GM12878 (cell line): ENCODE data around the gene SHISA7. TPM values are rescaled to one million over a fixed set of nuclear protein-coding genes. Genes with fewer than 3 reads are reported as not detected.

Source experiments
- FOS ChIP-seq: IDR thresholded peaks from 3 replicates; pipeline ENCODE4 v1.6.1; 2011; ENCODE audit warnings: borderline replicate concordance; ENCODE audit not compliant: insufficient read length; ENCODE audit errors: extremely low read depth
- KAT2A ChIP-seq: conservative IDR thresholded peaks from 2 replicates; pipeline ENCODE4 v1.6.1; 2011; ENCODE audit warnings: low read depth, low read length; ENCODE audit not compliant: control insufficient read depth
- MXI1 ChIP-seq: fragments of 150-350 bp; IDR thresholded peaks from 2 replicates; pipeline ENCODE4 v1.6.1; 2011; ENCODE audit warnings: low read depth, mild to moderate bottlenecking, inconsistent platforms, low read length, improper control_type of control experiment
- MYB ChIP-seq: fragments of 150-350 bp; IDR thresholded peaks from 2 replicates; pipeline ENCODE4 v1.6.1; 2014; ENCODE audit warnings: mild to moderate bottlenecking, low read depth, low read length, borderline replicate concordance
- SIX5 ChIP-seq: IDR thresholded peaks from 2 replicates; pipeline ENCODE4 v1.6.1; 2011; ENCODE audit warnings: mild to moderate bottlenecking, low read depth, low read length, moderate library complexity; ENCODE audit not compliant: severe bottlenecking
- SREBF1 ChIP-seq: IDR thresholded peaks from 2 replicates; pipeline ENCODE4 v1.6.1; 2012; ENCODE audit warnings: mild to moderate bottlenecking, low read length
- YBX1 ChIP-seq: fragments of 450-650 bp; IDR thresholded peaks from 2 replicates; pipeline ENCODE4 v1.6.1; 2016; ENCODE audit warnings: antibody characterized with exemption
- ZBED1 ChIP-seq: IDR thresholded peaks from 2 replicates; pipeline ENCODE4 v1.6.1; 2016; ENCODE audit warnings: borderline replicate concordance
- ZBTB11 ChIP-seq: fragments of 450-650 bp; formaldehyde crosslinking; IDR thresholded peaks from 2 replicates; pipeline ENCODE4 v1.5.0; 2022; ENCODE audit warnings: mild to moderate bottlenecking, missing genetic modification characterization
- polyA plus RNA-seq, 11 experiments: library from polyadenylated mRNA; depleted of rRNA in 4 of 11; unstranded in 6 of 11; stranded (reverse) in 5 of 11; fragments of >200 nt; fragmentation: Nextera tagmentation in 4 of 11; fragmentation: Illumina TruSeq in 1 of 11; extraction: Ambion mirVana in 4 of 11; extraction: Trizol in 1 of 11; gene quantifications; 1 replicate in 1 of 11; 2 replicates in 10 of 11; pipeline versions ENCODE4 v1.2.1 to v1.2.3, GENCODE V29; 2011 to 2016; ENCODE audit warnings: inconsistent platforms in 2 of 11, missing spikeins in 2 of 11, low read depth in 1 of 11
- total RNA-seq, 4 experiments: library from RNA; depleted of rRNA in 3 of 4; stranded (reverse); fragments of >200 nt in 3 of 4; fragmentation: Illumina TruSeq in 1 of 4; extraction: Trizol in 1 of 4; gene quantifications; 2 replicates each; pipeline versions ENCODE4 v1.2.1 to v1.2.3, GENCODE V29; 2013 to 2021
- TF ChIP-seq, protein P1 (sequence below): fragments of 450-650 bp; formaldehyde crosslinking; IDR thresholded peaks from 2 replicates; pipeline ENCODE4 v1.4.0; 2022; ENCODE audit warnings: mild to moderate bottlenecking, moderate library complexity
- TF ChIP-seq, protein P2 (sequence below): fragments of 450-650 bp; IDR thresholded peaks from 2 replicates; pipeline ENCODE4 v1.6.1; 2014; ENCODE audit warnings: mild to moderate bottlenecking
- TF ChIP-seq, protein P3 (sequence below): fragments of 450-650 bp; IDR thresholded peaks from 2 replicates; pipeline ENCODE4 v1.6.1; 2017; ENCODE audit warnings: mild to moderate bottlenecking, moderate library complexity
- TF ChIP-seq, protein P4 (sequence below): fragments of 450-650 bp; IDR thresholded peaks from 2 replicates; pipeline ENCODE4 v1.6.1; 2017; ENCODE audit warnings: mild to moderate bottlenecking

SHISA7 gene
- total and polyA plus RNA-seq, 10 of the 15 experiments (the other 5 are each of a cell fraction or from before 2014, with no cell fraction given), result 0.03 TPM; not detected in 9

DNA sequence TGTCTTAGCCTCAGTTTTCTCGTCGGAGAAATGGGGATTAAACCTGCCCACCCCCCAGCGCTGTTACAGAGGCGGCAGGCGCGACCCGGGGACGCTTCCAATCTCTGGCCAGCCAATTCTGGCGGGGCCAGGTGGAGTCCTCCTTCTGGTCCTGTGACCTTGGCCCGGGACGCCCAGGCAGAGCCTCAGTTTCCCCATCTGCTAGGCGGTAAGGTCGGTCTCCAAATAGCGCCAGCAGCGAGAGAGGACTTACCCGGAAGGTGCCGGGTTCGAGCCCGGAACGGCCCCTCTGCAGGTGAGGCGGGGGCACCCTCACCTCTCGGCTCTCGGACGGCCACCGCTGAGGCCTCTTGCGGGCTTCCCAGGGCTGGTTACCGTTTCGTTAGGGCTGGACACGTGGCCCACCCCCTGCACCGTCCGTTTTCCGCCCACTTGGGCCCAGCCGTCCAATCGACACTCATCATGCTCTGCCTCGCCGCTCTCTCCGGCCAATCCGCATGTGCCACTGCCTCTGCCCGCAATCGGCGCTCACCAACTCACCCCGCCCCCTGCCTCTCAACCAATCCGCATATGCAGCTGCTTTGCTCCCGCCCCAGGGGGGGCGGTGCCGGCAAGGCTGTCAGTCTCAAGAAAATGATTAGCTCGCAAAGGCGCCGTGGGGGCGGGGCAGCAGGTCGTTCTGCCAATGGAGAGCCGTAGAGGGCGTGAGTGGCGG lies 18.3 kb upstream of the SHISA7 start, which contains the start of gene ISOC2 (continued):
- TF ChIP-seq, protein P1, sequence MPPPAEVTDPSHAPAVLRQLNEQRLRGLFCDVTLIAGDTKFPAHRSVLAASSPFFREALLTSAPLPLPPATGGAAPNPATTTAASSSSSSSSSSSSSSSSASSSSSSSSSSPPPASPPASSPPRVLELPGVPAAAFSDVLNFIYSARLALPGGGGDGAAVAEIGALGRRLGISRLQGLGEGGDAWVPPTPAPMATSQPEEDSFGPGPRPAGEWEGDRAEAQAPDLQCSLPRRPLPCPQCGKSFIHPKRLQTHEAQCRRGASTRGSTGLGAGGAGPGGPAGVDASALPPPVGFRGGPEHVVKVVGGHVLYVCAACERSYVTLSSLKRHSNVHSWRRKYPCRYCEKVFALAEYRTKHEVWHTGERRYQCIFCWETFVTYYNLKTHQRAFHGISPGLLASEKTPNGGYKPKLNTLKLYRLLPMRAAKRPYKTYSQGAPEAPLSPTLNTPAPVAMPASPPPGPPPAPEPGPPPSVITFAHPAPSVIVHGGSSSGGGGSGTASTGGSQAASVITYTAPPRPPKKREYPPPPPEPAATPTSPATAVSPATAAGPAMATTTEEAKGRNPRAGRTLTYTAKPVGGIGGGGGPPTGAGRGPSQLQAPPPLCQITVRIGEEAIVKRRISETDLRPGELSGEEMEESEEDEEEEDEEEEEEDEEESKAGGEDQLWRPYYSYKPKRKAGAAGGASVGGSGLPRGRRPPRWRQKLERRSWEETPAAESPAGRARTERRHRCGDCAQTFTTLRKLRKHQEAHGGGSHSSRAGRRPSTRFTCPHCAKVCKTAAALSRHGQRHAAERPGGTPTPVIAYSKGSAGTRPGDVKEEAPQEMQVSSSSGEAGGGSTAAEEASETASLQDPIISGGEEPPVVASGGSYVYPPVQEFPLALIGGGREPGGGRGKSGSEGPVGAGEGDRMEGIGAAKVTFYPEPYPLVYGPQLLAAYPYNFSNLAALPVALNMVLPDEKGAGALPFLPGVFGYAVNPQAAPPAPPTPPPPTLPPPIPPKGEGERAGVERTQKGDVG (CRISPR knock-in tag), result no peak
- TF ChIP-seq FOS (peak; percentile 86), SREBF1 (no peak), MYB (no peak), ZBTB11 (no peak), SIX5 (no peak), MXI1 (peak; percentile 93), ZBED1 (no peak), YBX1 (no peak), KAT2A (no peak)
- TF ChIP-seq, protein P2, sequence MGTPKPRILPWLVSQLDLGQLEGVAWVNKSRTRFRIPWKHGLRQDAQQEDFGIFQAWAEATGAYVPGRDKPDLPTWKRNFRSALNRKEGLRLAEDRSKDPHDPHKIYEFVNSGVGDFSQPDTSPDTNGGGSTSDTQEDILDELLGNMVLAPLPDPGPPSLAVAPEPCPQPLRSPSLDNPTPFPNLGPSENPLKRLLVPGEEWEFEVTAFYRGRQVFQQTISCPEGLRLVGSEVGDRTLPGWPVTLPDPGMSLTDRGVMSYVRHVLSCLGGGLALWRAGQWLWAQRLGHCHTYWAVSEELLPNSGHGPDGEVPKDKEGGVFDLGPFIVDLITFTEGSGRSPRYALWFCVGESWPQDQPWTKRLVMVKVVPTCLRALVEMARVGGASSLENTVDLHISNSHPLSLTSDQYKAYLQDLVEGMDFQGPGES, result peak; percentile 97
- TF ChIP-seq, protein P3, sequence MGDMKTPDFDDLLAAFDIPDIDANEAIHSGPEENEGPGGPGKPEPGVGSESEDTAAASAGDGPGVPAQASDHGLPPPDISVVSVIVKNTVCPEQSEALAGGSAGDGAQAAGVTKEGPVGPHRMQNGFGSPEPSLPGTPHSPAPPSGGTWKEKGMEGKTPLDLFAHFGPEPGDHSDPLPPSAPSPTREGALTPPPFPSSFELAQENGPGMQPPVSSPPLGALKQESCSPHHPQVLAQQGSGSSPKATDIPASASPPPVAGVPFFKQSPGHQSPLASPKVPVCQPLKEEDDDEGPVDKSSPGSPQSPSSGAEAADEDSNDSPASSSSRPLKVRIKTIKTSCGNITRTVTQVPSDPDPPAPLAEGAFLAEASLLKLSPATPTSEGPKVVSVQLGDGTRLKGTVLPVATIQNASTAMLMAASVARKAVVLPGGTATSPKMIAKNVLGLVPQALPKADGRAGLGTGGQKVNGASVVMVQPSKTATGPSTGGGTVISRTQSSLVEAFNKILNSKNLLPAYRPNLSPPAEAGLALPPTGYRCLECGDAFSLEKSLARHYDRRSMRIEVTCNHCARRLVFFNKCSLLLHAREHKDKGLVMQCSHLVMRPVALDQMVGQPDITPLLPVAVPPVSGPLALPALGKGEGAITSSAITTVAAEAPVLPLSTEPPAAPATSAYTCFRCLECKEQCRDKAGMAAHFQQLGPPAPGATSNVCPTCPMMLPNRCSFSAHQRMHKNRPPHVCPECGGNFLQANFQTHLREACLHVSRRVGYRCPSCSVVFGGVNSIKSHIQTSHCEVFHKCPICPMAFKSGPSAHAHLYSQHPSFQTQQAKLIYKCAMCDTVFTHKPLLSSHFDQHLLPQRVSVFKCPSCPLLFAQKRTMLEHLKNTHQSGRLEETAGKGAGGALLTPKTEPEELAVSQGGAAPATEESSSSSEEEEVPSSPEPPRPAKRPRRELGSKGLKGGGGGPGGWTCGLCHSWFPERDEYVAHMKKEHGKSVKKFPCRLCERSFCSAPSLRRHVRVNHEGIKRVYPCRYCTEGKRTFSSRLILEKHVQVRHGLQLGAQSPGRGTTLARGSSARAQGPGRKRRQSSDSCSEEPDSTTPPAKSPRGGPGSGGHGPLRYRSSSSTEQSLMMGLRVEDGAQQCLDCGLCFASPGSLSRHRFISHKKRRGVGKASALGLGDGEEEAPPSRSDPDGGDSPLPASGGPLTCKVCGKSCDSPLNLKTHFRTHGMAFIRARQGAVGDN, result peak; percentile 33; the same call in 1 of the 2 replicates
- TF ChIP-seq, protein P4, sequence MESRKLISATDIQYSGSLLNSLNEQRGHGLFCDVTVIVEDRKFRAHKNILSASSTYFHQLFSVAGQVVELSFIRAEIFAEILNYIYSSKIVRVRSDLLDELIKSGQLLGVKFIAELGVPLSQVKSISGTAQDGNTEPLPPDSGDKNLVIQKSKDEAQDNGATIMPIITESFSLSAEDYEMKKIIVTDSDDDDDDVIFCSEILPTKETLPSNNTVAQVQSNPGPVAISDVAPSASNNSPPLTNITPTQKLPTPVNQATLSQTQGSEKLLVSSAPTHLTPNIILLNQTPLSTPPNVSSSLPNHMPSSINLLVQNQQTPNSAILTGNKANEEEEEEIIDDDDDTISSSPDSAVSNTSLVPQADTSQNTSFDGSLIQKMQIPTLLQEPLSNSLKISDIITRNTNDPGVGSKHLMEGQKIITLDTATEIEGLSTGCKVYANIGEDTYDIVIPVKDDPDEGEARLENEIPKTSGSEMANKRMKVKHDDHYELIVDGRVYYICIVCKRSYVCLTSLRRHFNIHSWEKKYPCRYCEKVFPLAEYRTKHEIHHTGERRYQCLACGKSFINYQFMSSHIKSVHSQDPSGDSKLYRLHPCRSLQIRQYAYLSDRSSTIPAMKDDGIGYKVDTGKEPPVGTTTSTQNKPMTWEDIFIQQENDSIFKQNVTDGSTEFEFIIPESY, result no peak
